Measurements from ENCODE around the gene MCFD2.

Gene MCFD2

DNA sequence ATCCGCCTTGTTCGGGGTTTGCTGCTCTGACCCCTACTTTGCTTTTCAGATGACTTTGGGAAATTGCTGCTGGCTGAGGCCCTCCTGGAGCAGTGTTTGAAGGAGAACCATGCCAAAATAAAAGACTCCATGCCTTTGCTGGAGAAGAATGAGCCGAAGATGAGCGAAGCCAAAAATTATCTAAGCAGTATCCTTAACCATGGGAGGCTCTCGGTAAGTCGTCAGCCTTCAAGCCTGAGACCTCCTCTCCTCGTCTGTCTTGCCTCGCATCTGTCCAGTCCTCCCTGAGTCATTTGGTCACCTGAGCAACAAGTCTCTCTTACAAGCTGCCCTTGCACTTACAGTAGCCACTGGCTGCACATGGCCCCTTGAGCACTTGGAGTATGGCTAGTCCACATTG is 34.7 kb upstream of the MCFD2 start:
- TF ChIP-seq, protein P1, sequence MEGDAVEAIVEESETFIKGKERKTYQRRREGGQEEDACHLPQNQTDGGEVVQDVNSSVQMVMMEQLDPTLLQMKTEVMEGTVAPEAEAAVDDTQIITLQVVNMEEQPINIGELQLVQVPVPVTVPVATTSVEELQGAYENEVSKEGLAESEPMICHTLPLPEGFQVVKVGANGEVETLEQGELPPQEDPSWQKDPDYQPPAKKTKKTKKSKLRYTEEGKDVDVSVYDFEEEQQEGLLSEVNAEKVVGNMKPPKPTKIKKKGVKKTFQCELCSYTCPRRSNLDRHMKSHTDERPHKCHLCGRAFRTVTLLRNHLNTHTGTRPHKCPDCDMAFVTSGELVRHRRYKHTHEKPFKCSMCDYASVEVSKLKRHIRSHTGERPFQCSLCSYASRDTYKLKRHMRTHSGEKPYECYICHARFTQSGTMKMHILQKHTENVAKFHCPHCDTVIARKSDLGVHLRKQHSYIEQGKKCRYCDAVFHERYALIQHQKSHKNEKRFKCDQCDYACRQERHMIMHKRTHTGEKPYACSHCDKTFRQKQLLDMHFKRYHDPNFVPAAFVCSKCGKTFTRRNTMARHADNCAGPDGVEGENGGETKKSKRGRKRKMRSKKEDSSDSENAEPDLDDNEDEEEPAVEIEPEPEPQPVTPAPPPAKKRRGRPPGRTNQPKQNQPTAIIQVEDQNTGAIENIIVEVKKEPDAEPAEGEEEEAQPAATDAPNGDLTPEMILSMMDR (IDR thresholded peaks at IDR 0.05; ENCODE audit: low read length), result no peak
- TF ChIP-seq EZH2 (optimal IDR thresholded peaks at IDR 0.05; ENCODE audit: low read depth, low read length) (no peak), EZH2phosphoT487 (IDR thresholded peaks at IDR 0.05; ENCODE audit: low read length) (no peak)
- Histone ChIP-seq H3K27ac (ENCODE audit: low read length) (no peak overlapping the region), H3K9me3 (replicated peaks; ENCODE audit: insufficient read depth, low read length) (no peaks in the 10 kb centered on the region), H3K27me3 (replicated peaks; ENCODE audit: insufficient read depth, low read length) (no peaks in the 10 kb centered on the region), H3K4me2 (ENCODE audit: low read depth, low read length) (no peak overlapping the region), H4K20me1 (ENCODE audit: insufficient read depth, low read length) (peaks cover 7% of the 10 kb centered on the region), H3K4me3 (ENCODE audit: low read length) (no peak overlapping the region), H3K9ac (ENCODE audit: low read length) (no peak overlapping the region), H3K4me1 (ENCODE audit: low read length) (peaks cover 33% of the 10 kb centered on the region), H3K79me2 (ENCODE audit: low read length) (peaks cover 99% of the 10 kb centered on the region), H3K36me3 (replicated peaks; ENCODE audit: insufficient read depth, low read length) (peaks cover 42% of the 10 kb centered on the region), H2AFZ (ENCODE audit: low read length) (no peak overlapping the region), H3F3A (ENCODE audit: insufficient read depth, low read length) (peaks cover 8% of the 10 kb centered on the region), H3K9me2 (replicated peaks; ENCODE audit: insufficient read depth, low read length) (no peaks in the 10 kb centered on the region)
- no peak for DNase-seq

DNA sequence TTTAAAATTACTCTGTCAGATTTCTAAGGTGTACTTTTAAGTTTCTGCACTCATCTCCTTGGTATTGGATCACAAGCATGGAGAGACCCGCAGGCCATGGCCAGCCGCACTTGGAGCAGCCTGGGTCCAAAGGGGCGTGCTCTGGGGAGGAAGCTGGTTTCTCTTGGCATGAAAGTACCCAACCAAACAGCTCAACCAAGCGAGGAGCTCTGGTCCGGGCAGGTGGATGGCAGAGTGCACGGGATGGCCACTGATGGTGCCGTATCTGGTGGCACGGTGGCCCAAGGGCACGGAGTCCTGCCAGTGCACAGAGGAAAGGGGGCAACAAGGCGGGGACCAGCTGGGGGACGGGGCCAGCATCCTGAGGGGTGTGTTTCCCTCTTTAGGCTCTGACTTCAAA is 32.2 kb upstream of the MCFD2 start:
- no peak for DNase-seq
- H4K20me1 ChIP-seq (ENCODE audit: insufficient read depth, low read length), result peaks cover 7% of the 10 kb centered on the region
- no peaks in the 10 kb centered on the region for H3K27me3 ChIP-seq (replicated peaks; ENCODE audit: insufficient read depth, low read length)
- no peak overlapping the region for H3K27ac ChIP-seq (ENCODE audit: low read length)
- no peaks in the 10 kb centered on the region for H3K9me2 ChIP-seq (replicated peaks; ENCODE audit: insufficient read depth, low read length)
- no peaks in the 10 kb centered on the region for H3K9me3 ChIP-seq (replicated peaks; ENCODE audit: insufficient read depth, low read length)
- peaks cover 32% of the 10 kb centered on the region for H3F3A ChIP-seq (ENCODE audit: insufficient read depth, low read length)
- H3K4me3 ChIP-seq (ENCODE audit: low read length), result no peak overlapping the region
- H3K79me2 ChIP-seq (ENCODE audit: low read length), result peaks cover 99% of the 10 kb centered on the region
- TF ChIP-seq, protein P1 (IDR thresholded peaks at IDR 0.05; ENCODE audit: low read length), result no peak
- TF ChIP-seq EZH2 (optimal IDR thresholded peaks at IDR 0.05; ENCODE audit: low read depth, low read length) (no peak), EZH2phosphoT487 (IDR thresholded peaks at IDR 0.05; ENCODE audit: low read length) (no peak)
- no peak overlapping the region for H2AFZ ChIP-seq (ENCODE audit: low read length)
- peaks cover 48% of the 10 kb centered on the region for H3K4me1 ChIP-seq (ENCODE audit: low read length)
- no peak overlapping the region for H3K4me2 ChIP-seq (ENCODE audit: low read depth, low read length)
- H3K36me3 ChIP-seq (replicated peaks; ENCODE audit: insufficient read depth, low read length), result peaks cover 23% of the 10 kb centered on the region; the same call in 1 of the 2 replicates
- H3K9ac ChIP-seq (ENCODE audit: low read length), result no peak overlapping the region

DNA sequence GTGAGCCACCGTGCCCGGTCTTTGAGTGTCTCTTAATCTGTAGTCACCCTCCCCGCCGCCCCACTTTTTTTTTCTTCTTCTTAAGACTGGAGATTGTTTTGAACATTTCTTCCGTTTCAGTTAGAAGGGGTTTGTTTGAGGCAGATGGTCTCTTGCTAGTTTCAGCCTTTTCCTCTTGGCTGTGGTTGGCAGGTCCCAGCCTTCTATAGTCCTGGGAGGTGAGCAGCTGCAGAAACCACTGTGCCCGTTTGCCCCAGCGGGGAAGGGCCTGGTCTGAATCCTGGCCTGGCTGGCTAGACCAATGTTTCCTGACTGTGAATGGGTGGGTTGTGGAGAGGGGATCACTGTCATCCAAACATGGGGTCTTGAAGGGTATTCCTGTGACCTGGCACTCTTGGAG is 30.1 kb upstream of the MCFD2 start:
- Histone ChIP-seq H3K79me2 (ENCODE audit: low read length) (peaks cover 95% of the 10 kb centered on the region), H3K4me2 (ENCODE audit: low read depth, low read length) (peak overlapping the region; percentile 89)

More for the DNA sequence above, 30.1 kb upstream of the MCFD2 start:
- TF ChIP-seq, protein P1 (IDR thresholded peaks at IDR 0.05; ENCODE audit: low read length), result no peak
- TF ChIP-seq EZH2phosphoT487 (IDR thresholded peaks at IDR 0.05; ENCODE audit: low read length), result no peak
- TF ChIP-seq EZH2 (optimal IDR thresholded peaks at IDR 0.05; ENCODE audit: low read depth, low read length), result no peak
- Histone ChIP-seq H3K36me3 (replicated peaks; ENCODE audit: insufficient read depth, low read length) (peaks cover 12% of the 10 kb centered on the region; the same call in 1 of the 2 replicates), H3K27me3 (replicated peaks; ENCODE audit: insufficient read depth, low read length) (no peaks in the 10 kb centered on the region), H3K9me3 (replicated peaks; ENCODE audit: insufficient read depth, low read length) (no peaks in the 10 kb centered on the region), H3F3A (ENCODE audit: insufficient read depth, low read length) (peaks cover 47% of the 10 kb centered on the region), H3K4me3 (ENCODE audit: low read length) (peak overlapping the region; percentile 27), H4K20me1 (ENCODE audit: insufficient read depth, low read length) (peaks cover 7% of the 10 kb centered on the region), H3K9me2 (replicated peaks; ENCODE audit: insufficient read depth, low read length) (no peaks in the 10 kb centered on the region), H2AFZ (ENCODE audit: low read length) (no peak overlapping the region), H3K27ac (ENCODE audit: low read length) (peak overlapping the region; percentile 95), H3K9ac (ENCODE audit: low read length) (peak overlapping the region; percentile 96; the same call in 1 of the 2 replicates), H3K4me1 (ENCODE audit: low read length) (peaks cover 48% of the 10 kb centered on the region)
- DNase-seq, result peak; percentile 82

Data from MM.1S (cell line).